Neuronal stem cell (in vitro differentiated cells): ENCODE data around the gene PARM1.

Experiments used
- DNase-seq: peaks from one replicate; pipeline ENCODE4 v3.0.0-alpha.2; 2013; ENCODE audit warnings: low spot score
- H2AFZ ChIP-seq: one replicate; pipeline ENCODE4 v1.6.1; 2013; ENCODE audit warnings: mild to moderate bottlenecking, low read length, inconsistent platforms
- H2AK5ac ChIP-seq: 2 replicates; pipeline ENCODE4 v1.6.1; 2013; ENCODE audit warnings: low read depth, mild to moderate bottlenecking, inconsistent platforms, low read length, moderate library complexity, mixed read lengths
- H2BK120ac ChIP-seq: 2 replicates; pipeline ENCODE4 v1.6.1; 2013; ENCODE audit warnings: low read depth, mild to moderate bottlenecking, inconsistent platforms, low read length, moderate library complexity, mixed read lengths
- H2BK12ac ChIP-seq: one replicate; pipeline ENCODE4 v1.6.1; 2013; ENCODE audit warnings: low read length, inconsistent platforms
- H2BK15ac ChIP-seq: 2 replicates; pipeline ENCODE4 v1.6.1; 2013; ENCODE audit warnings: mild to moderate bottlenecking, low read length, inconsistent platforms, mixed read lengths
- H2BK5ac ChIP-seq: one replicate; pipeline ENCODE4 v1.6.1; 2013; ENCODE audit warnings: inconsistent platforms, mild to moderate bottlenecking, low read length, moderate library complexity
- H3K14ac ChIP-seq: one replicate; pipeline ENCODE4 v1.6.1; 2013; ENCODE audit warnings: low read length, inconsistent platforms
- H3K18ac ChIP-seq: 2 replicates; pipeline ENCODE4 v1.6.1; 2013; ENCODE audit warnings: low read length, inconsistent platforms
- H3K23ac ChIP-seq: 2 replicates; pipeline ENCODE4 v1.6.1; 2013; ENCODE audit warnings: low read depth, mild to moderate bottlenecking, mixed read lengths, low read length, inconsistent platforms; ENCODE audit not compliant: poor library complexity
- H3K27ac ChIP-seq: replicated peaks from 3 replicates; pipeline ENCODE4 v1.5.1; 2013; ENCODE audit warnings: low read length, inconsistent platforms
- H3K27me3 ChIP-seq, 3 experiments: 2 replicates each; pipeline ENCODE4 v1.6.1; 2013; ENCODE audit warnings: low read length in 3 of 3, mild to moderate bottlenecking in 2 of 3, inconsistent platforms in 1 of 3, low read depth in 1 of 3, mixed read lengths in 1 of 3, moderate library complexity in 1 of 3; ENCODE audit not compliant: control insufficient read depth in 3 of 3, insufficient read depth in 3 of 3
- H3K36me3 ChIP-seq, 2 donors: replicated peaks in 1 of 2; 2 replicates each; pipeline ENCODE4 v1.6.1; 2013; ENCODE audit warnings: low read length in 2 of 2; ENCODE audit not compliant: control insufficient read depth in 2 of 2, insufficient read depth in 2 of 2
- H3K4ac ChIP-seq: 2 replicates; pipeline ENCODE4 v1.6.1; 2013; ENCODE audit warnings: inconsistent platforms, mild to moderate bottlenecking, low read length, moderate library complexity
- H3K4me1 ChIP-seq, 2 donors: 1 replicate in 1 of 2; 2 replicates in 1 of 2; pipeline ENCODE4 v1.6.1; 2013; ENCODE audit warnings: low read length in 2 of 2, low read depth in 1 of 2; ENCODE audit not compliant: control insufficient read depth in 2 of 2, insufficient read depth in 1 of 2
- H3K4me2 ChIP-seq: one replicate; pipeline ENCODE4 v1.6.1; 2013; ENCODE audit warnings: mild to moderate bottlenecking, low read length, inconsistent platforms; ENCODE audit not compliant: insufficient read depth, poor library complexity, severe bottlenecking
- H3K4me3 ChIP-seq, 2 donors: 2 replicates each; pipeline ENCODE4 v1.5.1; 2013; ENCODE audit warnings: low read length in 2 of 2, mild to moderate bottlenecking in 2 of 2, inconsistent platforms in 1 of 2, moderate library complexity in 1 of 2
- H3K79me1 ChIP-seq: one replicate; pipeline ENCODE4 v1.6.1; 2013; ENCODE audit warnings: low read depth, mild to moderate bottlenecking, inconsistent platforms, low read length, moderate library complexity
- H3K9ac ChIP-seq: one replicate; pipeline ENCODE4 v1.6.1; 2013; ENCODE audit warnings: mild to moderate bottlenecking, low read depth, low read length, inconsistent platforms; ENCODE audit not compliant: poor library complexity
- H3K9me3 ChIP-seq, 2 donors: replicated peaks in 1 of 2; 2 replicates each; pipeline versions ENCODE3 to v1.6.1; 2013; ENCODE audit warnings: low read length in 2 of 2, mild to moderate bottlenecking in 2 of 2, inconsistent platforms in 1 of 2, low read depth in 1 of 2, mixed read lengths in 1 of 2, moderate library complexity in 1 of 2; ENCODE audit not compliant: control insufficient read depth in 2 of 2, insufficient read depth in 1 of 2
- H4K8ac ChIP-seq: one replicate; pipeline ENCODE4 v1.6.1; 2013; ENCODE audit warnings: low read depth, mild to moderate bottlenecking, inconsistent platforms, low read length, moderate library complexity
- H4K91ac ChIP-seq: one replicate; pipeline ENCODE4 v1.6.1; 2013; ENCODE audit warnings: low read length, low read depth, mild to moderate bottlenecking, inconsistent platforms; ENCODE audit not compliant: poor library complexity
- WGBS, 2 donors: extraction: QIAGEN DNeasy Blood & Tissue Kit; methylation state at CpG; one replicate each; pipeline ENCODE4 v1.1.7; 2013; ENCODE audit warnings: missing lambda C conversion rate in 2 of 2, mixed read lengths in 1 of 2; ENCODE audit not compliant: insufficient read length in 2 of 2, insufficient replicate concordance in 1 of 2; ENCODE audit errors: extremely low coverage in 2 of 2; 5-methylcytosine and 5-hydroxymethylcytosine counted together

Gene PARM1

GRCh38 chr4:74900862-74901261 is 32.1 kb upstream of the PARM1 start:
- no peak for DNase-seq
- Histone ChIP-seq H4K8ac (no peak overlapping the region), H3K14ac (no peak overlapping the region), H3K4me1 (no peaks in the 10 kb centered on the region), H2BK5ac (no peak overlapping the region), H3K4me2 (no peak overlapping the region), H2BK15ac (no peak overlapping the region), H3K4ac (no peak overlapping the region), H3K23ac (no peak overlapping the region), H3K79me1 (no peaks in the 10 kb centered on the region), H3K4me3 (no peak overlapping the region), H4K91ac (no peak overlapping the region), H2BK12ac (no peak overlapping the region), H3K36me3 (no peaks in the 10 kb centered on the region), H3K27me3 (no peaks in the 10 kb centered on the region), H2AFZ (no peak overlapping the region), H2AK5ac (no peak overlapping the region), H3K9me3 (no peaks in the 10 kb centered on the region), H3K18ac (no peak overlapping the region), H3K9ac (no peak overlapping the region), H2BK120ac (no peak overlapping the region), H3K27ac (no peak overlapping the region)
- WGBS, 2 donors: no CpG with 5 or more reads among the region's 2 CpGs

- no peaks in the 10 kb centered on the region for H3K36me3 ChIP-seq
- H4K91ac ChIP-seq: no peak overlapping the region
- DNase-seq: no peak
- no peak overlapping the region for H3K18ac ChIP-seq
- no peak overlapping the region for H3K9ac ChIP-seq
- H2BK15ac ChIP-seq: no peak overlapping the region
- H3K4me1 ChIP-seq: no peaks in the 10 kb centered on the region
- no peak overlapping the region for H3K23ac ChIP-seq
- H3K27ac ChIP-seq: no peak overlapping the region
- no peak overlapping the region for H2BK120ac ChIP-seq
- H3K4me2 ChIP-seq: no peak overlapping the region
- H3K79me1 ChIP-seq: no peaks in the 10 kb centered on the region
- no peak overlapping the region for H2BK5ac ChIP-seq
- H2AFZ ChIP-seq: no peak overlapping the region
- H4K8ac ChIP-seq: no peak overlapping the region
- no CpG with 5 or more reads among the region's 3 CpGs for WGBS, 2 donors
- no peak overlapping the region for H3K4ac ChIP-seq
- H2BK12ac ChIP-seq: no peak overlapping the region
- no peaks in the 10 kb centered on the region for H3K9me3 ChIP-seq
- H3K27me3 ChIP-seq: no peaks in the 10 kb centered on the region
- no peak overlapping the region for H3K14ac ChIP-seq
- H3K4me3 ChIP-seq: no peak overlapping the region
- H2AK5ac ChIP-seq: no peak overlapping the region
Observed at GRCh38 chr4:74904509-74905065, 28.3 kb upstream of the PARM1 start.

- H2BK15ac ChIP-seq: no peak overlapping the region
- no peak overlapping the region for H3K27ac ChIP-seq
- no peak overlapping the region for H4K8ac ChIP-seq
- no peaks in the 10 kb centered on the region for H3K9me3 ChIP-seq
- no peak overlapping the region for H4K91ac ChIP-seq
- H3K4me2 ChIP-seq: no peak overlapping the region
- no peak for DNase-seq
- H3K18ac ChIP-seq: no peak overlapping the region
- H2BK12ac ChIP-seq: no peak overlapping the region
- no peak overlapping the region for H3K4me3 ChIP-seq
- no peak overlapping the region for H3K9ac ChIP-seq
- H2BK120ac ChIP-seq: no peak overlapping the region
- no peak overlapping the region for H3K23ac ChIP-seq
- no peak overlapping the region for H2AK5ac ChIP-seq
- no peaks in the 10 kb centered on the region for H3K36me3 ChIP-seq
- no CpG with 5 or more reads among the region's 2 CpGs for WGBS, 2 donors
- H3K4me1 ChIP-seq: no peaks in the 10 kb centered on the region
- H2BK5ac ChIP-seq: no peak overlapping the region
- no peak overlapping the region for H3K4ac ChIP-seq
- H2AFZ ChIP-seq: no peak overlapping the region
- no peak overlapping the region for H3K14ac ChIP-seq
- H3K79me1 ChIP-seq: no peaks in the 10 kb centered on the region
- H3K27me3 ChIP-seq: no peaks in the 10 kb centered on the region
Observed at GRCh38 chr4:74906771-74907170, 26.1 kb upstream of the PARM1 start.

- H3K4me1 ChIP-seq: no peaks in the 10 kb centered on the region
- H2BK5ac ChIP-seq: no peak overlapping the region
- H3K9me3 ChIP-seq: peaks cover 0 to 1% of the 10 kb centered on the region in 2 donors
- no peak overlapping the region for H3K4me3 ChIP-seq
- no peak overlapping the region for H2BK120ac ChIP-seq
- H3K23ac ChIP-seq: no peak overlapping the region
- H2AFZ ChIP-seq: no peak overlapping the region
- no peak overlapping the region for H2BK15ac ChIP-seq
- H4K8ac ChIP-seq: no peak overlapping the region
- peaks cover 1% of the 10 kb centered on the region for H3K79me1 ChIP-seq
- H3K27me3 ChIP-seq: no peaks in the 10 kb centered on the region
- no peak overlapping the region for H3K27ac ChIP-seq
- no peak overlapping the region for H2BK12ac ChIP-seq
- H4K91ac ChIP-seq: no peak overlapping the region
- no peak overlapping the region for H2AK5ac ChIP-seq
- no peak overlapping the region for H3K4ac ChIP-seq
- H3K14ac ChIP-seq: no peak overlapping the region
- WGBS, 2 donors: no CpG with 5 or more reads among the region's 6 CpGs
- H3K4me2 ChIP-seq: no peak overlapping the region
- no peak overlapping the region for H3K9ac ChIP-seq
- DNase-seq: no peak
- H3K36me3 ChIP-seq: no peaks in the 10 kb centered on the region
- H3K18ac ChIP-seq: no peak overlapping the region
Observed at GRCh38 chr4:74919783-74920182, 13.1 kb upstream of the PARM1 start.
